SHP77 (cell line): ENCODE results near the gene LYPD4.
A peak's percentile ranks its signal among the peaks of the same experiment; 100 is the strongest.

Experiments used
- DNase-seq, 2 experiments: peaks; one replicate each; lab custom pipeline; 2025; lab: John Stamatoyannopoulos, UW

The LYPD4 gene

DNA sequence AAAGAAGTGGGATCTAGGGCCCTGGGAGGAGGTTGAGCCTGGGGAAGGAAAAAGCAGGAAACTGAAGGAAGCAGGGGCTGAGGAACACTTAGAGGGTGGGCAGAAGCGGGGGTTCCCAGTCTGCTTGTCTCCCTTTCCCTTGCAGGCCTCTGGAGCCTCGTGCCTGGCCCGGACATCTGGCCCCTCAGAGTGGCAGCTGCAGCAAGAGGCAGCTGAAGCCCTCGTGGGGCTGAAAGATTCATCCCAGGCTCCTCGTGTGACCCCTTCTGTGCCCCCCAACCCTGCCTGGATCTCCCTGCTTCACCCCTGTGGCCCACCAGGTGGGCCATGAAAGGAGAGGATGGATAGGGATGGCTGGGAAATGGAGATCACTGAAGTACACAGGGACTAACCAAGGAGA is 5.9 kb upstream of the LYPD4 start:
- DNase-seq, result no peak

DNA sequence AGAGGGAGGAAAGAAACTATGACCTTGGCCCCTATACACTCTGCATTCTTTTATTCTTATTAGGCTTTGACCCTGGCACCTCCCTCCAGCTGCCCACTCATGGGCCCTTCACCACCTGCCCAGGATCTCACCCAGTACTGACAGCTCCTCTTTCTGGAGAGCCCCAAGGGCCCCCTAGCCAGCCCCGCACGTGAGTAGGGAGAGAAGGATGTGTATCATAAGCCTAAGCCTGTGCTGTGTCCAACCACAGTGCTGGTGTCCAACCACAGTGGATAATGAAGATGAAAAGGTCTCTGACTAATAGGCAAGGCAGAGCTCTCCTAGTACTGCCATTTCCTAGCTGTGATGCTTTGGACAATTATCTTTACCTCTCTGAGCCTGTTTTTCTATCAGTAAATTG is 4.6 kb upstream of the LYPD4 start:
- DNase-seq, result no peak

DNA sequence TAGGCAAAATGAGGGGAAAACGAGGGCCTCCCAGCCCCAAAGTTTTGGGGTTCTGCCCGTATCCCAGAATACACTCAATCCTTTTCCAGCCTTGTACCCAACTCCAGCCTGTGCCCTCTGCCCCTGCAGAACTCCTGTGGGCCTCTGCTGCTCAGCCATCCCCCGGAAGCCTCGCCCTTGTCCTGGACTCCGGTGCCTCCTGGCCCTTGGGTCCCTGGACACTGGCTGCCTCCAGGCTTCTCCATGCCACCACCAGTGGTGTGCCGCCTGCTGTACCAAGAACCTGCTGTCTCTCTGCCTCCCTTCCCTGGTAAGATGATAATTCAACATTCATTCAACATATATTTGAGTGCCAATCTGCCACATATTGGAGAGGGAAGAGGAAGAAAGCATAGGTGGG is 4.2 kb upstream of the LYPD4 start:
- no peak for DNase-seq

DNA sequence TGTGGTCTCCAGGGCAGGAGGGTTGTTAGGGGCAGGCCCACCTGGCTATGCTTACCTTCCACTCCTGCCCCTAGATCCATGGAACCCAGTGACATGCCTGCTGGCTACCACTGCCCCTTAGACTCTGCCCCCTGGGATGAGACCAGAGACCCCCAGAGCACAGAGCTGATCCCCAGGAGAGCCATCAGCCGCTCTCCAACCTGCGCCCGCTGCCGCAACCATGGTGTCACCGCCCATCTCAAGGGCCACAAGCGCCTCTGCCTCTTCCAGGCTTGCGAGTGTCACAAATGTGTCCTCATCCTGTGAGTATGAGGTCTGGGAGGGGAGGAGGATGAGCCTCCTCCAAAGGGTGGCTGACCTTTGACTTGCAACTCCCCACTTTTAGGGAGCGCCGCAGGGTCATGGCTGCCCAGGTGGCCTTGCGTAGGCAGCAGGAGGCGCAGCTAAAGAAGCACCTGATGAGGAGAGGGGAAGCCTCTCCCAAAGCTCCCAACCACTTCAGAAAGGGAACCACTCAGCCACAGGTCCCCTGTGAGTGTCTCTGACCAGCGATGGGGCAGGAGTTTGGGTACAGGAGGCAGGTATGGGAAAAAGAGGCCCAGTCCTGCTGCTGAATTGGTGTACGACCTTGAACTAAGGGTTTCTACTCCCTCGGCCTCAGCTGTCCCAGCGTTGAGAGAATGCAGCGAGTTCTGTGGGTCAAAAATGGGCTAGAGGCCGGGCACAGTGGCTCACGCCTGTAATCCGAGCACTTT is 3.0 kb upstream of the LYPD4 start:
- no peak for DNase-seq

DNA sequence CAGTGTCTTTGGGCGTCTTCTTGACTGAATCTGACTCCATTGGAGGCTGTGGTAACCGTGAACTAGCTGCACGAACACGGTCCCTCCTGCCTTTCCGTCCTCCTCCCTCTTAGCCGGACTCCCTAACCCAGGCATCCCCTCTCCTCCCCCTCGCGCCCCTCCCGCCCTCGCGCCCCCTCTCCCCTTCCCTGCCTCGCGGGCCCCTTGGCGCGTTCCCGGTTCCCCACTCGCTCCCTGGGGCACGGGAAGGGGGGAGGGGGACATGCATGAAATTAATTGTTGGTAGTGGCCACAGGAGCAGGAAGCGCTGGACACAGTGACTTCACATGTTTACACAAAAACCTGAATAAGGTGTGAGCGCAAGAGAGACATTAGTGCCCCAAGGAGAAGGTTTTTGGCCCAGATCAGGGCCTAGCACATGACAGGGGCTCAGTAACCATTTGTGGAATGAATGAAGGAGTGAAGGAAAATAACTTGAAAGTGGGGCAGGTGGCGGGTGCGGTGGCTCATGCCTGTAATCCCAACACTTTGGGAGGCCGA is 638 bp upstream of the LYPD4 start:
- no peak for DNase-seq

DNA sequence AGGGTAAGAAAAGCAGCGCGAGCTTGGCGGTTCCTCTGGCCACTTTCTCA is 343 bp upstream of the LYPD4 start, which contains the start of gene DMRTC2:
TSS of gene DMRTC2 (plus strand) at position 42 of the 50 bp plus-strand sequence. CDS start 2,387 bp downstream, outside the sequence.
- DNase-seq, result no peak

DNA sequence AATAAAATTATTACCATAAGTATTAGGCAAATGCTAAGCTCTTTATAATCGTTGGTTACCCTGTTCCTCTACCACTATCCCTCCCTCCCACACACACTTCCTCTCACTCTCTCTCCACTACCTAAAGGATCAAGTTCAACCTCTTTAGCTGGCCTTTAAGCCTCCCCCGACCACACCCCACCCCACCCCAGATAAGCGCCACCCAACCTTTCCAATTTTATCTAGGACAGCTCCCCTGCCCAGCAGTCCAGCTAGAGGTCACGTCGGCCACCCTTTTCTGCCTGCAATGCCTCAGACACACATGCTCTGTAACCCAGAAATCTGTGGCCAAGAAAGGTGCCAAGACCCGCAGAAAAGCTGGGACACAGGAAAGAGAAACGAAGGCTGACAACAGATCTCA is 1.1 kb downstream of the LYPD4 start:
- no peak for DNase-seq

DNA sequence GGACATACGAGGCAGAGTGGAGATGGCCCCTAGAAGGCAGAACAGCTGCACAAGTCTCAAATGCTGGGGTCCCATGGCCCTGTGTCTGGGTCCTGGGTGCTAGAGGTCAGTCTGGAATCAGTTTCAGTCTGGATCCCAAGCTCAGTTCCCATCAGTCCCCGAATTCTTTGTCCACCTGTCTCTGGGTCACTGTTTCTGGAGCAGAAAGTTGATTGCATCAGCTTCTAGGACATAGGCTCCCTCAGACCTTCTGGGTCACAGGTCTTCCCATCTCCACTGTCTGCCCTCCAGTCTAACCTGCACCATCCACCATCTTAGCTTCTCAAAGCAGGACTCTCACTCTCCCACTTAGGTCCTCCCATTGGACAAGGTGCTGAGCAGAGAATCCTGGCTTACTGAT is 5.3 kb downstream of the LYPD4 start:
- no peak for DNase-seq

DNA sequence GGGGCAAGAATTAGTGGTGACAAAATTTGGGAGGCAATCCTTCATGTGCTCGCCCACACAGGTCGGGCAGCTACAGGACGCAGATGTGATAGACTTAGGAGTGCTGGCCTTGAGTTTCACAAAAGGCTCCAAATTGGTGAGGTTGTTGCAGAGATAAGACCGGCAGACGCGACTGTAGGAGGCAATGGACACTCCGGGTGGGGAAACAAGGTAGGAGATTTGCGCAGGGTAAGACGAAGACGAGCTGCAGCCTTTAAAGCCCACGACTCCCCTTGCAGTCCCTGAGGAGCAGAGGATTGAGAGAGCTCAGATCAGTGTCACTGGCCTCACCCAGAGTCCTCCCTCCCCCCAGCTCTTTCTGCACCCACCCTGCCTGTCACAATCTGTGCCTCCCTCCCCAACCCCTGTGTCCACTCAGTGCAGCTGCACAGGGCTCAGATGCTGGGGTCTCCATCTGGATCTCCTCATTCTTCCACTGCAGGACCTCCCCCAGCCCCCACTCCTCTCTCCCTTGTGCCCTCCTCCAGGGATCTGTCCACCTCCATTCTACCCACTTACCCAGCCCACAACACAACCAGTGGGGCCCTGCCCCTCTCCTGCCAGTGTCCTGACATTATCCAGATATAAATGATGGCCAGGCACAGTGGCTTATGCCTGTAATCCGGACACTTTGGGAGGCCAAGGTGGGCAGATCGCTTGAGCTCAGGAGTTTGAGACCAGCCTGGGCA is 6.3 kb downstream of the LYPD4 start:
- DNase-seq, result no peak

DNA sequence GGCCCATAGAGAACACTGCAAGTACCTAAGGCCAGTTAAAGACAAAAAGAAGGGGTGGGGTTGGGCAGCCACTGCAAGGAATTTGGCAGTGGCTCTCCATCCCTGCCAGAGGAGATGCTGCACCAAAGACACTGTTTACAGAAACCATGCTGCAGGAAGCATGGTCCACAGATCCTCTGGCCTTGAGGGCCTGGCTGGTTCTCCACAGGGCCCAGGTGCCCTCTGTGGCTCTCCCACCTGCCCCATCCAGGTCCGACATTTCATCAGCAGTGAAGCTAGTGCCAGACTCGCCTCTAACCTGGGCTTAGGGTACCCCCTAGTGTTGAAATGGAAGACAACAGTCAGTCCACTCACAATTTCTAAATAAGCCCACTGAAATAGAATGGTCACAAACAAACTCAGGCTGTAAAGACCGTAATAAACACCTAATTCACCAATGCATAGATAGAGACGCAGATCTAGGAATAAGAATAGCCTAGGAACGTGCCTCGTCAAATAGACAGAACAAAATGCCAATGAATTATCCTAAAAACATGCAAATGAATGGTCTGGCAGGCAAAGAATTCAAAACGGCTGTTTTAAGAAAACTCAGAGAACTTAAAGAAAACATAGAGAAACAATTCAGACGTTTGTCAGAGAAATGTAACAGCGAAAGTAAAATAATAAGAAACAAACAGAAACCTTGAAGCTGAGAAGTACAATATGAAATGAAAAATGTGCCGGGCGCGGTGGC is 23.3 kb downstream of the LYPD4 start:
- peak; percentile 59 to 67 for DNase-seq

DNA sequence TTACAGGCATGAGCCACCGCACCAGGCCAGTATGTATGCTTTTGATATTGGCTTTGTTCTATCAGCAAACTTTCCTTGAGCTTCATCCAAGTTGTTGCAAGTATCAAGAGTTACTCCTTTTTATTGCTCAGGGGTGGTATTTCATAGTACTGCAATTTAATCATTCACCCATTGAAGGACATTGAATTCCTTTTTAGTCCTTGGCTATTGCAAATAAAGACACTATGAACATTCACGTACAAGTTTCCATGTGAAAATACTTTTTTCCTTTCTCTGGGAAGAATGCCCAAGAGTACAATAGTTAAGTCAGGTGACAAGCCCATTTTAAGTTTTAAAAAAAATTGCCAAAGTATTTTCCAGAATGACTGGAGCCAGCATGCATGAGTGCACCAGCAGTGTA is 27.7 kb downstream of the LYPD4 start:
- no peak for DNase-seq

DNA sequence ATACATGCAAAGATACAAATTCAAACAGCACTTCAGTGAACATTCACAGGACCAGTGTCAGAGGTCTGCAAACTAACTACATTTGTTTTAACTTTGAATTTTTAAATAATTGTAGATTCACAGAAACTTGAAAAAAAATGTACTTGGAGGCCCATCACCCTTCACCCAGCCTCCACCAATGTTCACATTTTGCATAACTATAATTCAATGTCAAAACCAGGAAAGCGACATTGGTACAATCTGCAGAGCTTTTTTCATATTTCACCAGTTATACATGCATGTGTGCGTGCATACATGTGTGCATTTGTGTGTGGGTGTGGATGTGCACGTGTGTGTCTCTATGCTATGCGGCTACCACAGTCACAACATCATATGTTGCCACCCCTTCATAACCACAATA is 29.2 kb downstream of the LYPD4 start:
- DNase-seq, result no peak

DNA sequence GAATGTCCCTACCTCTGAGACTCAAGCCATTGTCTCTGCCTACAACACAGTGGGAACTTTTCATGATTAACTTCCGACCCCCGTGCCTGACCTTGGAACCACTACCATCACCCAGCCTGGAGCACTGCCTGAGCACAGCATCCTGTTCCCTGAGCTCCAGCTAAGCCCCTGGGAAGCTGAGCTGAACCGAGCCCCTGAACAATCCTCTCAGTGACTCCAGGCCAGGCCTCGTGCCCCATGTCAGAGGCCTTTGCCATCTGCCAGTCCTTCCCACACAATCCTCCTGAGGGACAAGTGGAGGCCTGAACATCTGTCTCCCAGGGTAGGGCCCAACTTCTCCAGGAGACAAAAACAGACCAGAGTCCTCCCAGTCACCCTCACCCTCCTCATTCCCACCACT is 30.6 kb downstream of the LYPD4 start:
- DNase-seq, result no peak

DNA sequence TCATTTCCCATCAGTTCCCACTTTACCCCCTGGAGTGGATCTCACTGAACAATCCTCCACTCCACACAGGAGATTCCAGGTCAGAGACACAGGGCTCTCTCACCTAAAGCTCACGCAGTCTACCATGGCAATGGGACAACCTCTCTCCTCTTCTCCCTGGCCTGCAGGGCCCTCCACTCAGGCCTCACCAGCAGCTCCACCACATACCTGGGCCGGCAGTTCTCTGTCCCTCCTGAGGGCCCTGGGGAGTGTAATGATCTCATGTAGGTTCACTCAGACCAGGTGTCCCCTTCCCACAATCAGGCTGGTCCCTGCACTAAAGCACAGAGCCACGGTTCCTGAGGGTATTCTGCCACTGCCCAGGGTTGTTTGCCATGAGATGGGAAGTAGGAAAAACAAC is 32.5 kb downstream of the LYPD4 start:
- DNase-seq, result no peak

DNA sequence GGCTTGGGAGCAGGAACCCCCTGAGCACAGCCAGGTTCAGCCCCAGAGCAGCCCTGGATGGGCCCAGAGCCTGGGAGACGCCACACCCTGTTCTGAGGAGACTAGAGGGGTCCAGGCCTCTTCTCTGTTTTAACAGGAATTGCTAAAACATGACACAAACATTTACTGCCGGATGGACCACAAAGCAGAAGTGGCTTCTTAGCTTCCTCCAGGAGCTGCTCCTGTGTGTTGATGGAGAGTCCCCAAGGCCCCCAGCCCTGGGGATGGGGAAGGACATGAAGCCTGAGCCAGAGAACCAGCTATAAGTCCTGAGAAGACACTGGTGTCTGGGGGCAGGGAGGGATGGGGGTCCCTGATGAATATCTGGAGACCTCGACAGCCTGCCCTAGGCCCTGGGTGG is 33.4 kb downstream of the LYPD4 start:
- DNase-seq, result no peak

DNA sequence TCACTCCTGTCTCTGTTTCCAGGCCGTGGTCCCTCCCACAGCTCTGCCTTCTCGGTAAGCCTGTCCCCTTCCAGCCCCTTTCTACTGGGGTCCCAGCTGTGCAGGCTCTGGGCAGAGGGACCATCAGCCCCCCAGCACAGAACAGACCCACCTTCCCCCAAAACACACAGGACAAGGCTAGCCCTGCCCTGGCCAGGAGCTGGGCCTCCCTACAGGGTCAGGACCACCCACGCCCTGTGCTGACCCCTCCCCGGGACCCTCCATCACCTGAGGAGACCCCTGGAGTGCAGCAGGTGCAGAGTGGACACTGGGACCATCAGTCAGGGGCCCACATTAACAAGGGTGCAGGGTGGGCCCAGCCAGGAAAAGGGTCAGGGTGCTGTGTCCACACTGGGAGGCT is 34.2 kb downstream of the LYPD4 start:
- no peak for DNase-seq

DNA sequence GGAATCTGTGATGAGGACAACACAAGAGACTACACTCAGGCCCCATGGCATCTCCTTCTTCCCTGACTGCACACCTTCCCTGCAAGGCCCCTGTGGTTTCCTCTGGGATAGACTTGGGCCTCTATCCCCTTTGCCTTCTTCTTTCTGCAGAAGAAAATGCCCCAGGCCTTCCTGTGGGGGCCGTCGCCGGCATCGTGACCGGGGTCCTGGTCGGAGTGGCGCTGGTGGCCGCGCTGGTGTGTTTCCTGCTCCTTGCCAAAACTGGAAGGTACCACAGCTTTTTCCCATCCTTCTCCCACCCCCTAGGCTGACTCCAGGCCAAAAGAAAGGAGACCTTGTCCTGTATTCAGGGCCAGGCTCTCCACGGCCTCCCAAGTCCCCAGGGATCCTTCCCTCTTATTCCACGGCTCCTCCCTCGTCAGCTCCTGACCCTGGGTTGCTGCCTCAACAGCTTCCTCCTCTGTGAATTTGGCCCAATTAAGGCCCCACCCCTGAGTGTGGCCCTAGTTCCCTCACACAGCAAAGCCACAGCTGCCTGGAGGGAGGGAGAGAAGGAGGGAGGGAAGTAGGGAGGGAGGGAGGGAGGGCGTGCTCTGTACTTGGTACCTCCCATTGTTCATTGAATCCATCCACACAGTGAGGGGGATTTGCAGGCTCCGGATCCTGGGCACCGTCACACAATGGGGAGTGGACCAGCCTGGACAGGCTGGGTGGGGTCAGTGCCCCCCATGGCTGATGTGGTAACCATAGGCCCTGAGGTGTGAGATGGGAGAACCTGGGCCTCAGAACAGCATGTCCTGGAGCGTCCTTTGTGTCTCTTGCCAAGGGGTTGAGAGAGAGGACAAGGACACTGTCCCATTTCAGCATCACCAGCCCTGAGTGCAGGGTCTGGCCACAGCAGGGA is 35.6 kb downstream of the LYPD4 start:
- DNase-seq, result no peak

DNA sequence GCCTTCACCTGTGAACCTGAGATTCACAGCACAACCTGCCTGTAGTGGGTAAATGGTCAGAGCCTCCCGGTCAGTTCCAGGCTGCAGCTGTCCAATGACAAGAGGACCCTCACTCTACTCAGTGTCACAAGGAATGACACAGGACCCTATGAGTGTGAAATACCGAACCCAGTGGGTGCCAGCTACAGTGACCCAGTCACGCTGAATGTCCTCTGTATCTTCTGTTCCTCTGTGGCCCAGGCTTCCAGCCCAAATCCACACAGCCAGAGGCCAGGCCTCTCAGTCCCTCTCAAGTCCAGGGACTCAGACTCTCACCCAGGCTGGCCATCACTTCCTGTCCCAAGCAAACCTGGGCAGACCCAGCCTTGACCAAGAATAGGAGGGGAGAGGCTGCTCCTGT is 37.3 kb downstream of the LYPD4 start:
- DNase-seq, result no peak

DNA sequence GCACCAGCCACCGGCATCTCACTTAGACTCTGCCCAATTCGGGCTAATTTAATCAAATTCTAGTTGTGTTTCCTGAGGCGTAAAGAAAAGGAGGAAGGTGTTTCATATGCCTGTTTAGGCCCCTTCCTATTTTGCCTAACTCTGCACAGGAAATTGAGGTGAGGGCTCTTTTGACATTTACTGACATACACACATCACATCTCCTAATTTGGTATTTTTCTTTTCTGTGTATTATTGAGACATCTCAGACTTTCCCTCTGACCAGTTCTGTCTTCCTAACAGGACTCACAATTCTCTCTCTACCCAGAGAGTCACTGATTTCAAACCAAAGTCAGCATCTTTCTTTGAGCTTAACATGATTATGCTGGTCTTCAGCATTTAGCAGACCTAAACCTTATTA is 40.1 kb downstream of the LYPD4 start:
- DNase-seq, result no peak

DNA sequence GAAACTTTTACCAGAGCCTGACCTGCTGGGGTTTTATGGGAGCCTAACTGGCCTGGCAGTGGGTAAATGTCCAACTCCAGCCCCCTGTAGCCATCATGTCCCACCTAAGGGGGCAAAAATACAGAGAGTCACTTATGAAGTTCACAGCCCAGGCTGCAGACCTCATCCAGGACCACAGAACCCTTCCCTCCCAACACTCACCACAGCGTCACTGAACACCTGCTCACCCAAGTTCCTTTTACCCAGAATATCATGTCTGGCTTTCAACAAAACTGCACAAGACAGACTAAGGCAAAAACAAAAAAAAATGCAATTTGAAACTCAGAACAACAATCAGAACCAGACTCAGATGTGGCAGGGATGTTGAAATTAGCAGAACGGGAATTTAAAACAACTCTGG is 41.7 kb downstream of the LYPD4 start:
- no peak for DNase-seq

DNA sequence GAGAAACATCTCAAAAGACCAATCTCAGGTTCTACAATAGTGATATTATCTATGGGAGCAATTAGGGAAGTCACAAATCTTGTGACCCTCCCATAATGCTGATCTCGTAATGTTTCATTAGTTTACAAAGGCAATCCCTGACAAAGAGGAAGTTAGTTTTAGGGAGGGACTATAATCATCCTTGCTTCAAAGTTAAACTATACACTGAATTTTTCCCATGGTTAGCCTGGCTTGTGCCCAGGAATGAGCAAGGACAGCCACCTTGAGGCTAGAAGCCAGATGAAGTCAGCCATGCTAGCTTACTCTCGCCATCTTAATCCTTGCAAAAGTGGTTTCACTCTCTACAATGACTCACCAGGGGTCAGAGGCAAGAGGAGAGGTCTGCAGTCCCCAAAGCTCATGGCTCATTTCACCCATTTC is 42.7 kb downstream of the LYPD4 start:
- no peak for DNase-seq

DNA sequence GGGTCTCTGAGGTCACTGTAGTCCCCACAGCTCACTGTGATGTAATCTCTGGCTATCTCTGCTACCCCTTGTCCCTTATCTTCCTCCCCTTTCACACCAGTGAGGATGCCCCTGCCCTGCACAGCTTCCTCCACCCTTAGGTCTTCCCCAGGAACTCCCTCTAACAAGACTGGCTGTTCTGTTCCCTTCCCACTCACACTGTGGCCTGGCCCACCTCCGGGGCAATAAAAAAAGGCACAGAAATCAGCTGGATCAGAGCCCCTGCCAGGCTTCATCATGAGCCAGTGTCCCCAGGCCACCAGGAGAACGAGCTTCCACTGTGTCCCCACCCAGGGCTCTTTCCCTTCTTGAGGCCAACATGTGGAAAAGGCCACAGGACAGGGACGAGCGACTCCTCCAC is 43.5 kb downstream of the LYPD4 start:
- no peak for DNase-seq
